ENCODE results near the gene GK. TPM values are rescaled to one million over a fixed set of nuclear protein-coding genes. Genes with fewer than 3 reads are reported as not detected.

The GK gene
- total RNA-seq, 1 experiment from 2014 or later = 10.1 TPM

- no TSS peak for BruUV-seq (replicated peaks)
- ChIA-PET POLR2A (interaction anchor here (0.6 to 0.8 kb wide), 2 partner anchors 18 to 65 kb away, joined by 3 read pairs; no protein-coding TSS in a partner anchor), CTCF (no interaction called here)
- Mint-ChIP-seq H3K4me3 (ENCODE audit: unreplicated experiment) (no peak overlapping the region), H3K27me3 (ENCODE audit: insufficient read depth, unreplicated experiment) (no peaks in the 10 kb centered on the region), H3K36me3 (ENCODE audit: insufficient read depth, unreplicated experiment) (peaks cover 6% of the 10 kb centered on the region), H3K4me1 (ENCODE audit: insufficient read depth, unreplicated experiment) (peaks cover 12% of the 10 kb centered on the region), H3K9me3 (ENCODE audit: unreplicated experiment) (peaks cover 7% of the 10 kb centered on the region), H3K27ac (ENCODE audit: low read depth, unreplicated experiment) (peak overlapping the region; percentile 58)
- intact Hi-C loops (cut with micrococcal nuclease) = loop anchor here (10.0 kb wide), 1 partner anchor 85 kb away; the partner anchor contains the start of gene TASL
- TF ChIP-seq, protein P1, sequence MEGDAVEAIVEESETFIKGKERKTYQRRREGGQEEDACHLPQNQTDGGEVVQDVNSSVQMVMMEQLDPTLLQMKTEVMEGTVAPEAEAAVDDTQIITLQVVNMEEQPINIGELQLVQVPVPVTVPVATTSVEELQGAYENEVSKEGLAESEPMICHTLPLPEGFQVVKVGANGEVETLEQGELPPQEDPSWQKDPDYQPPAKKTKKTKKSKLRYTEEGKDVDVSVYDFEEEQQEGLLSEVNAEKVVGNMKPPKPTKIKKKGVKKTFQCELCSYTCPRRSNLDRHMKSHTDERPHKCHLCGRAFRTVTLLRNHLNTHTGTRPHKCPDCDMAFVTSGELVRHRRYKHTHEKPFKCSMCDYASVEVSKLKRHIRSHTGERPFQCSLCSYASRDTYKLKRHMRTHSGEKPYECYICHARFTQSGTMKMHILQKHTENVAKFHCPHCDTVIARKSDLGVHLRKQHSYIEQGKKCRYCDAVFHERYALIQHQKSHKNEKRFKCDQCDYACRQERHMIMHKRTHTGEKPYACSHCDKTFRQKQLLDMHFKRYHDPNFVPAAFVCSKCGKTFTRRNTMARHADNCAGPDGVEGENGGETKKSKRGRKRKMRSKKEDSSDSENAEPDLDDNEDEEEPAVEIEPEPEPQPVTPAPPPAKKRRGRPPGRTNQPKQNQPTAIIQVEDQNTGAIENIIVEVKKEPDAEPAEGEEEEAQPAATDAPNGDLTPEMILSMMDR (IDR thresholded peaks at IDR 0.05; ENCODE audit: unreplicated experiment) = no peak
- DNase-seq (ENCODE audit: unreplicated experiment) = peak; percentile 71
Measured at GRCh38 chrX:30659421-30659820, 6.2 kb downstream of the GK start.

- H3K4me1 Mint-ChIP-seq (ENCODE audit: insufficient read depth, unreplicated experiment) = peaks cover 6% of the 10 kb centered on the region
- intact Hi-C loops (cut with micrococcal nuclease) = no loop called here
- H3K36me3 Mint-ChIP-seq (ENCODE audit: insufficient read depth, unreplicated experiment) = peaks cover 6% of the 10 kb centered on the region
- ChIA-PET CTCF (no interaction called here), POLR2A (no interaction called here)
- H3K27me3 Mint-ChIP-seq (ENCODE audit: insufficient read depth, unreplicated experiment) = no peaks in the 10 kb centered on the region
- peaks cover 7% of the 10 kb centered on the region for H3K9me3 Mint-ChIP-seq (ENCODE audit: unreplicated experiment)
- no peak overlapping the region for H3K4me3 Mint-ChIP-seq (ENCODE audit: unreplicated experiment)
- TF ChIP-seq, protein P1 (IDR thresholded peaks at IDR 0.05; ENCODE audit: unreplicated experiment) = no peak
- DNase-seq (ENCODE audit: unreplicated experiment) = no peak
- BruUV-seq (replicated peaks) = no TSS peak
- H3K27ac Mint-ChIP-seq (ENCODE audit: low read depth, unreplicated experiment) = no peak overlapping the region
Measured at GRCh38 chrX:30661228-30661627, 8.0 kb downstream of the GK start.

DNA sequence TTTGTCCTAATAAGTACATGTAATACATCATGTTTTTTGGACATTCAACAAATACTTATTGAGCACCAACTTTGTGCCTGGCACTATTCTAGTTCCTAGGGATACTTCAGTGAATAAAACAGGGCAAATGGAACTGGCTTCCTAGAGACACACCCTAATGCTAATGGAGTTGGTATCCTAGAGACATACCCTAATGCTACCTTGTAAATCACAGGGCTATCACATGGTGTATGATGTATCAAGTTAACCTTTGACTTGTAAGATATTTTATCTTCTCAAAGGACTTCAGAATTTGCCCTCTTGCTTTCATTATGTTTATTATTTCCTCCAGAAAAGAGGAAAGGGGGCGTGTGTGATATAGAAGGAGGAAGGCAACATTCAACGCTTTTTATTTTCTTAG is 10.1 kb downstream of the GK start:
- H3K27ac Mint-ChIP-seq (ENCODE audit: low read depth, unreplicated experiment) = no peak overlapping the region
- ChIA-PET CTCF (no interaction called here), POLR2A (interaction anchor here (1.0 kb wide), 1 partner anchor 11 kb away, joined by 4 read pairs; no protein-coding TSS in a partner anchor)
- no peak for DNase-seq (ENCODE audit: unreplicated experiment)
- no TSS peak for BruUV-seq (replicated peaks)
- peaks cover 7% of the 10 kb centered on the region for H3K9me3 Mint-ChIP-seq (ENCODE audit: unreplicated experiment)
- no peak overlapping the region for H3K4me3 Mint-ChIP-seq (ENCODE audit: unreplicated experiment)
- H3K4me1 Mint-ChIP-seq (ENCODE audit: insufficient read depth, unreplicated experiment) = no peaks in the 10 kb centered on the region
- TF ChIP-seq, protein P1 (IDR thresholded peaks at IDR 0.05; ENCODE audit: unreplicated experiment) = no peak
- H3K27me3 Mint-ChIP-seq (ENCODE audit: insufficient read depth, unreplicated experiment) = no peaks in the 10 kb centered on the region
- peaks cover 6% of the 10 kb centered on the region for H3K36me3 Mint-ChIP-seq (ENCODE audit: insufficient read depth, unreplicated experiment)
- intact Hi-C loops (cut with micrococcal nuclease) = no loop called here

DNA sequence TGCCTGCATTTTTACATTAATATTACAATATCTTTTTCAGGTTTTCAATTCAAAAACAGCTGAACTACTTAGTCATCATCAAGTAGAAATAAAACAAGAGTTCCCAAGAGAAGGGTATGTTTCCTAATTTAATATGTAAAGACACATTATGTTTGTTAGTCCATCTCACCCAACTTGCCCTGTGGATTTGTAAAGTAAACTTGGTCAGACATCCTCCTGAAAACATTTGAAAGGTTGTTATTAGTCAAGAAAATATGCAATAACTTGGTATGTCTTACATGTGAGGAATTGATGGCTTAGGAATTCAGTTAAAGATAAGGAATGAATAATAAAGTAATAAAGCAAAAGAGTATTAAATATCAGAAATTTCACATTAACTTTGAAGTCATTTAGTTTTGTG is 12.2 kb downstream of the GK start:
- peaks cover 7% of the 10 kb centered on the region for H3K9me3 Mint-ChIP-seq (ENCODE audit: unreplicated experiment)
- ChIA-PET CTCF (no interaction called here), POLR2A (no interaction called here)
- H3K36me3 Mint-ChIP-seq (ENCODE audit: insufficient read depth, unreplicated experiment) = no peaks in the 10 kb centered on the region
- TF ChIP-seq, protein P1 (IDR thresholded peaks at IDR 0.05; ENCODE audit: unreplicated experiment) = no peak
- no peak for DNase-seq (ENCODE audit: unreplicated experiment)
- H3K27me3 Mint-ChIP-seq (ENCODE audit: insufficient read depth, unreplicated experiment) = no peaks in the 10 kb centered on the region
- no peak overlapping the region for H3K4me3 Mint-ChIP-seq (ENCODE audit: unreplicated experiment)
- intact Hi-C loops (cut with micrococcal nuclease) = no loop called here
- no peaks in the 10 kb centered on the region for H3K4me1 Mint-ChIP-seq (ENCODE audit: insufficient read depth, unreplicated experiment)
- BruUV-seq (replicated peaks) = no TSS peak
- H3K27ac Mint-ChIP-seq (ENCODE audit: low read depth, unreplicated experiment) = no peak overlapping the region

Data from MCF 10A (cell line).